Effector memory CD8-positive, alpha-beta T cell (primary cell): ENCODE data around the gene THSD7A.

ENCODE experiments used
- ATAC-seq: fragments of 150-1000 bp; cut with Tn5 transposase; replicated peaks from 2 replicates; pipeline ENCODE4 v1.10.0; 2021; ENCODE audit warnings: mild to moderate bottlenecking, moderate library complexity
- DNase-seq, 3 experiments: peaks; one replicate each; pipeline ENCODE4 v3.0.0; 2021
- H3K27ac Mint-ChIP-seq, 2 donors: one replicate each; pipeline ENCODE4 v1.8.0; 2022; ENCODE audit warnings: mild to moderate bottlenecking in 2 of 2, mixed read lengths in 2 of 2, moderate library complexity in 2 of 2
- H3K27me3 Mint-ChIP-seq, 2 donors: one replicate each; pipeline ENCODE4 v1.8.0; 2022; ENCODE audit warnings: mixed read lengths in 2 of 2
- H3K36me3 Mint-ChIP-seq: one replicate; pipeline ENCODE4 v1.8.0; 2022; ENCODE audit warnings: mild to moderate bottlenecking, moderate library complexity, mixed read lengths; ENCODE audit not compliant: insufficient read depth
- H3K4me1 Mint-ChIP-seq, 2 donors: one replicate each; pipeline ENCODE4 v1.8.0; 2022; ENCODE audit warnings: low read depth in 2 of 2, mixed read lengths in 2 of 2
- H3K4me3 Mint-ChIP-seq, 2 donors: one replicate each; pipeline ENCODE4 v1.8.0; 2022; ENCODE audit warnings: mild to moderate bottlenecking in 2 of 2, mixed read lengths in 2 of 2, moderate library complexity in 2 of 2
- H3K9me3 Mint-ChIP-seq, 2 donors: one replicate each; pipeline ENCODE4 v1.8.0; 2022; ENCODE audit warnings: mixed read lengths in 2 of 2

The THSD7A gene

GRCh38 chr7:11727864-11728263 lies 104.1 kb downstream of the THSD7A start:
- peaks cover 0 to 2% of the 10 kb centered on the region in 2 donors for H3K9me3 Mint-ChIP-seq
- H3K27me3 Mint-ChIP-seq = no peaks in the 10 kb centered on the region
- H3K4me3 Mint-ChIP-seq = no peak overlapping the region
- DNase-seq (no peak), ATAC-seq (no peak)
- H3K27ac Mint-ChIP-seq = no peak overlapping the region
- no peaks in the 10 kb centered on the region for H3K4me1 Mint-ChIP-seq
- no peaks in the 10 kb centered on the region for H3K36me3 Mint-ChIP-seq

- DNase-seq = no peak
- H3K27ac Mint-ChIP-seq = no peak overlapping the region
- no peaks in the 10 kb centered on the region for H3K27me3 Mint-ChIP-seq
- no peak overlapping the region for H3K4me3 Mint-ChIP-seq
- no peaks in the 10 kb centered on the region for H3K4me1 Mint-ChIP-seq
- no peaks in the 10 kb centered on the region for H3K36me3 Mint-ChIP-seq
- H3K9me3 Mint-ChIP-seq = peaks cover 0 to 2% of the 10 kb centered on the region in 2 donors
- ATAC-seq = no peak
Measured at GRCh38 chr7:11726794-11727155, 105.2 kb downstream of the THSD7A start.

- H3K9me3 Mint-ChIP-seq = peaks cover 0 to 2% of the 10 kb centered on the region in 2 donors
- no peaks in the 10 kb centered on the region for H3K27me3 Mint-ChIP-seq
- H3K36me3 Mint-ChIP-seq = no peaks in the 10 kb centered on the region
- no peak overlapping the region for H3K4me3 Mint-ChIP-seq
- no peaks in the 10 kb centered on the region for H3K4me1 Mint-ChIP-seq
- DNase-seq = no peak
- H3K27ac Mint-ChIP-seq = no peak overlapping the region
- ATAC-seq = no peak
Measured at GRCh38 chr7:11726001-11726793, 105.8 kb downstream of the THSD7A start.

- Mint-ChIP-seq H3K4me3 (no peak overlapping the region), H3K9me3 (peaks cover 5 to 8% of the 10 kb centered on the region in 2 donors), H3K4me1 (no peaks in the 10 kb centered on the region), H3K27me3 (no peaks in the 10 kb centered on the region), H3K36me3 (no peaks in the 10 kb centered on the region), H3K27ac (no peak overlapping the region)
- no peak for DNase-seq
- no peak for ATAC-seq
Measured at GRCh38 chr7:11716185-11716584, 115.8 kb downstream of the THSD7A start.

- DNase-seq = no peak
- no peak overlapping the region for H3K27ac Mint-ChIP-seq
- H3K4me3 Mint-ChIP-seq = no peak overlapping the region
Measured at GRCh38 chr7:11714676-11715075, 117.3 kb downstream of the THSD7A start.

GRCh38 chr7:11714205-11714604 lies 117.8 kb downstream of the THSD7A start:
- H3K4me1 Mint-ChIP-seq = no peaks in the 10 kb centered on the region
- DNase-seq (no peak), ATAC-seq (no peak)
- no peaks in the 10 kb centered on the region for H3K27me3 Mint-ChIP-seq
- peaks cover 5 to 8% of the 10 kb centered on the region in 2 donors for H3K9me3 Mint-ChIP-seq
- no peak overlapping the region for H3K4me3 Mint-ChIP-seq
- H3K27ac Mint-ChIP-seq = no peak overlapping the region
- no peaks in the 10 kb centered on the region for H3K36me3 Mint-ChIP-seq

More at GRCh38 chr7:11714676-11715075, 117.3 kb downstream of the THSD7A start:
- Mint-ChIP-seq H3K4me1 (no peaks in the 10 kb centered on the region), H3K9me3 (peaks cover 5 to 8% of the 10 kb centered on the region in 2 donors), H3K27me3 (no peaks in the 10 kb centered on the region), H3K36me3 (no peaks in the 10 kb centered on the region)
- ATAC-seq = no peak

- H3K27me3 Mint-ChIP-seq = no peaks in the 10 kb centered on the region
Measured at GRCh38 chr7:11713352-11713751, 118.6 kb downstream of the THSD7A start.

GRCh38 chr7:11710377-11710776 lies 121.6 kb downstream of the THSD7A start:
- ATAC-seq (no peak), DNase-seq (no peak)
- Mint-ChIP-seq H3K36me3 (no peaks in the 10 kb centered on the region), H3K27ac (no peak overlapping the region), H3K27me3 (no peaks in the 10 kb centered on the region), H3K4me3 (no peak overlapping the region), H3K9me3 (peaks cover 0 to 3% of the 10 kb centered on the region in 2 donors), H3K4me1 (no peaks in the 10 kb centered on the region)

More at GRCh38 chr7:11713352-11713751, 118.6 kb downstream of the THSD7A start:
- no peak overlapping the region for H3K27ac Mint-ChIP-seq
- no peak overlapping the region for H3K4me3 Mint-ChIP-seq
- ATAC-seq (no peak), DNase-seq (no peak)
- no peaks in the 10 kb centered on the region for H3K4me1 Mint-ChIP-seq
- H3K36me3 Mint-ChIP-seq = no peaks in the 10 kb centered on the region
- peaks cover 5 to 8% of the 10 kb centered on the region in 2 donors for H3K9me3 Mint-ChIP-seq

- ATAC-seq (no peak), DNase-seq (no peak)
- Mint-ChIP-seq H3K4me1 (no peaks in the 10 kb centered on the region), H3K9me3 (peaks cover 0 to 3% of the 10 kb centered on the region in 2 donors), H3K36me3 (no peaks in the 10 kb centered on the region), H3K4me3 (no peak overlapping the region), H3K27ac (no peak overlapping the region), H3K27me3 (no peaks in the 10 kb centered on the region)
Measured at GRCh38 chr7:11709196-11709595, 122.8 kb downstream of the THSD7A start.

- Mint-ChIP-seq H3K36me3 (no peaks in the 10 kb centered on the region), H3K9me3 (no peaks in the 10 kb centered on the region), H3K4me3 (no peak overlapping the region), H3K27me3 (no peaks in the 10 kb centered on the region), H3K27ac (no peak overlapping the region), H3K4me1 (no peaks in the 10 kb centered on the region)
- DNase-seq (no peak), ATAC-seq (no peak)
Measured at GRCh38 chr7:11707606-11708193, 124.3 kb downstream of the THSD7A start.

- DNase-seq (no peak), ATAC-seq (no peak)
- Mint-ChIP-seq H3K27me3 (no peaks in the 10 kb centered on the region), H3K27ac (no peak overlapping the region), H3K4me1 (no peaks in the 10 kb centered on the region), H3K9me3 (no peaks in the 10 kb centered on the region), H3K4me3 (no peak overlapping the region), H3K36me3 (no peaks in the 10 kb centered on the region)
Measured at GRCh38 chr7:11706666-11707605, 125.1 kb downstream of the THSD7A start.

GRCh38 chr7:11703829-11704228 lies 128.2 kb downstream of the THSD7A start:
- DNase-seq = no peak
- H3K4me3 Mint-ChIP-seq = no peak overlapping the region
- no peaks in the 10 kb centered on the region for H3K4me1 Mint-ChIP-seq
- peaks cover 0 to 3% of the 10 kb centered on the region in 2 donors for H3K9me3 Mint-ChIP-seq
- no peak overlapping the region for H3K27ac Mint-ChIP-seq
- H3K27me3 Mint-ChIP-seq = no peaks in the 10 kb centered on the region
- ATAC-seq = no peak
- no peaks in the 10 kb centered on the region for H3K36me3 Mint-ChIP-seq

GRCh38 chr7:11702938-11703337 lies 129.1 kb downstream of the THSD7A start:
- Mint-ChIP-seq H3K36me3 (no peaks in the 10 kb centered on the region), H3K27ac (no peak overlapping the region), H3K4me1 (no peaks in the 10 kb centered on the region), H3K9me3 (peaks cover 0 to 3% of the 10 kb centered on the region in 2 donors), H3K4me3 (no peak overlapping the region), H3K27me3 (no peaks in the 10 kb centered on the region)
- ATAC-seq (no peak), DNase-seq (no peak)
